ENCODE measurements around the gene RNF41.

- TF ChIP-seq CTCF (IDR thresholded peaks at IDR 0.05) (no peak), POLR2A (IDR thresholded peaks at IDR 0.05) (no peak)
Measured at GRCh38 chr12:56219840-56220239, 1.9 kb downstream of the RNF41 start.
